Pancreas (tissue), 10 donors: ENCODE data around the gene MCF2L2. TPM values are rescaled to one million over a fixed set of nuclear protein-coding genes. Genes with fewer than 3 reads are reported as not detected.
A peak's percentile ranks its signal among the peaks of the same experiment; 100 is the strongest.

Source experiments
- ATAC-seq, 4 donors: fragments of 200-7000 bp; cut with Tn5 transposase; one replicate each; pipeline versions ENCODE4 v1.8.0 to v1.9.1; 2020; ENCODE audit warnings: mild to moderate bottlenecking in 4 of 4, moderate library complexity in 4 of 4
- DNase-seq, 6 donors: peaks; one replicate each; pipeline ENCODE4 v3.0.0-alpha.2; 2020
- FAIRE-seq: peaks from 2 replicates; lab custom pipeline; 2012; peaks lifted over from hg19 to GRCh38; lab: Jason Lieb, UNC
- H3K27ac ChIP-seq, 4 donors: fragments of 200-600 bp; sonication (generic); 1 replicate in 3 of 4; 2 replicates in 1 of 4; pipeline versions ENCODE4 v1.5.0 to v1.8.0; 2020
- H3K27me3 ChIP-seq, 4 donors: fragments of 200-600 bp; one replicate each; pipeline ENCODE4 v1.8.0; 2021
- H3K36me3 ChIP-seq, 3 donors: fragments of 200-600 bp; sonication (generic) in 1 of 3; one replicate each; pipeline versions ENCODE4 v1.5.0 to v1.8.0; 2020 to 2021
- H3K4me1 ChIP-seq, 3 donors: fragments of 200-600 bp; one replicate each; pipeline ENCODE4 v1.8.0; 2021
- H3K4me3 ChIP-seq, 4 donors: fragments of 200-600 bp; sonication (generic) in 2 of 4; one replicate each; pipeline versions ENCODE4 v1.5.0 to v1.8.0; 2020 to 2021
- H3K9me3 ChIP-seq, 4 donors: fragments of 200-600 bp; one replicate each; pipeline ENCODE4 v1.8.0; 2021
- CTCF ChIP-seq, 4 donors: fragments of 200-600 bp; sonication (generic) in 3 of 4; IDR thresholded peaks; one replicate each; pipeline versions ENCODE4 v1.5.0 to v1.8.0; 2021; ENCODE audit warnings: antibody characterized with exemption in 4 of 4
- WGBS, 2 donors: extraction: QIAGEN DNeasy Blood & Tissue Kit; methylation state at CpG; one replicate each; pipeline ENCODE4 v1.1.7; 2013; 5-methylcytosine and 5-hydroxymethylcytosine counted together
- intact Hi-C, 3 donors: fragments of 100-400 bp; cut with DNase I; formaldehyde crosslinking; loops; one replicate each; pipeline versions ENCODE4 v1.11.1 to v1.14.2; 2022
- polyA plus RNA-seq, 2 donors: library from polyadenylated mRNA; stranded (reverse); fragments of 200-250 nt; gene quantifications; one replicate each; pipeline ENCODE4 v1.2.3, GENCODE V29; 2013
- total RNA-seq, 6 donors: library from RNA; stranded (reverse); fragmentation: NEBNext Ultra II Directional in 4 of 6; extraction: Animal tissue kit (Norgen Biotek cat#: 25700) in 4 of 6; gene quantifications; one replicate each; pipeline versions ENCODE4 v1.2.1 to v1.2.4, GENCODE V29; 2021 to 2023
- donor health status: healthy with polysubstance abuse.
- donor health status: DM: no; HTN: no; CAD: no; lungs with moderate emphysema.
- donor health status: DM: no; HTN: no; CAD: no.
- donor health status: control.
- donor health status: control.
- donor health status: Bipolar disorder and iron deficiency.
- donor health status: DM: yes; HTN: yes; CAD: no.
- donor health status: DM: no; HTN: no; CAD: no.
- donor health status: DM: no; HTN: no; CAD: no.
- donor health status: DM: yes; HTN: yes; CAD: no.

The MCF2L2 gene
- total and polyA plus RNA-seq, 8 donors: 0.54 to 2.0 (median 0.97) TPM

- FAIRE-seq: no peak
- TF ChIP-seq CTCF (IDR thresholded peaks at IDR 0.05): no peak
- H3K4me1 ChIP-seq: peaks cover 0 to 26% (median 15%) of the 10 kb centered on the region in 3 donors
Measured at GRCh38 chr3:183265834-183266417, 162.5 kb downstream of the MCF2L2 start.

GRCh38 chr3:183265157-183265642 is 163.2 kb downstream of the MCF2L2 start:
- DNase-seq (no peak), FAIRE-seq (no peak), ATAC-seq (peak; percentile 45 to 69 (median 64))
- Histone ChIP-seq H3K27ac (peak overlapping the region in 2 of 4 donors; percentile 32 to 48), H3K9me3 (no peaks in the 10 kb centered on the region), H3K27me3 (no peaks in the 10 kb centered on the region), H3K4me3 (no peak overlapping the region), H3K4me1 (peaks cover 0 to 26% (median 15%) of the 10 kb centered on the region in 3 donors), H3K36me3 (no peaks in the 10 kb centered on the region)
- TF ChIP-seq CTCF (IDR thresholded peaks at IDR 0.05): no peak
- intact Hi-C loops: no loop called here
- WGBS, 2 donors: 64 to 65% methylated on average over 15 of the region's 15 CpGs

More at GRCh38 chr3:183265834-183266417, 162.5 kb downstream of the MCF2L2 start:
- H3K36me3 ChIP-seq: no peaks in the 10 kb centered on the region
- peak overlapping the region in 2 of 4 donors; percentile 32 to 48 for H3K27ac ChIP-seq
- peak; percentile 62 to 82 (median 72) for ATAC-seq
- H3K9me3 ChIP-seq: no peaks in the 10 kb centered on the region
- intact Hi-C loops: no loop called here
- H3K4me3 ChIP-seq: no peak overlapping the region
- 27 to 30% methylated on average over 5 of the region's 5 CpGs for WGBS, 2 donors
- DNase-seq: peak in 1 of 6 donors; percentile 31
- H3K27me3 ChIP-seq: no peaks in the 10 kb centered on the region

GRCh38 chr3:183264268-183264667 is 164.2 kb downstream of the MCF2L2 start:
- 63 to 70% methylated on average over 5 of the region's 5 CpGs for WGBS, 2 donors
- no peaks in the 10 kb centered on the region for H3K27me3 ChIP-seq
- intact Hi-C loops: no loop called here
- ATAC-seq (no peak), FAIRE-seq (no peak), DNase-seq (no peak)
- peaks cover 0 to 26% (median 15%) of the 10 kb centered on the region in 3 donors for H3K4me1 ChIP-seq
- TF ChIP-seq CTCF (IDR thresholded peaks at IDR 0.05): no peak
- H3K9me3 ChIP-seq: no peaks in the 10 kb centered on the region
- no peaks in the 10 kb centered on the region for H3K36me3 ChIP-seq
- peak overlapping the region in 2 of 4 donors; percentile 32 to 48 for H3K27ac ChIP-seq
- no peak overlapping the region for H3K4me3 ChIP-seq

GRCh38 chr3:183262875-183263378 is 165.5 kb downstream of the MCF2L2 start:
- H3K36me3 ChIP-seq: no peaks in the 10 kb centered on the region
- H3K4me3 ChIP-seq: no peak overlapping the region
- DNase-seq: no peak
- H3K4me1 ChIP-seq: peaks cover 0 to 26% (median 15%) of the 10 kb centered on the region in 3 donors
- no peak for TF ChIP-seq CTCF (IDR thresholded peaks at IDR 0.05)
- H3K9me3 ChIP-seq: no peaks in the 10 kb centered on the region
- FAIRE-seq: no peak
- H3K27ac ChIP-seq: no peak overlapping the region
- intact Hi-C loops: no loop called here
- no peaks in the 10 kb centered on the region for H3K27me3 ChIP-seq
- WGBS, 2 donors: 94 to 97% methylated on average over 3 of the region's 3 CpGs
- no peak for ATAC-seq
